Memory B cell (primary cell): ENCODE measurements around the gene ALK.

ENCODE experiments used
- ATAC-seq: fragments of 150-1000 bp; cut with Tn5 transposase; 2 replicates; pipeline ENCODE4 v1.10.0; 2021; ENCODE audit warnings: low read depth, mild to moderate bottlenecking, moderate library complexity
- DNase-seq, 2 donors: peaks; one replicate each; pipeline ENCODE4 v3.0.0; 2022; ENCODE audit warnings: low spot score in 2 of 2
- H3K27ac Mint-ChIP-seq: one replicate; pipeline ENCODE4 v1.8.0; 2022; ENCODE audit warnings: mild to moderate bottlenecking, moderate library complexity, mixed read lengths
- H3K27me3 Mint-ChIP-seq: one replicate; pipeline ENCODE4 v1.8.0; 2022; ENCODE audit warnings: mixed read lengths
- H3K36me3 Mint-ChIP-seq: one replicate; pipeline ENCODE4 v1.8.0; 2022; ENCODE audit warnings: mild to moderate bottlenecking, mixed read lengths
- H3K4me1 Mint-ChIP-seq: one replicate; pipeline ENCODE4 v1.8.0; 2022; ENCODE audit warnings: mixed read lengths
- H3K4me3 Mint-ChIP-seq: one replicate; pipeline ENCODE4 v1.8.0; 2022; ENCODE audit warnings: mild to moderate bottlenecking, moderate library complexity, mixed read lengths
- H3K9me3 Mint-ChIP-seq: one replicate; pipeline ENCODE4 v1.8.0; 2022; ENCODE audit warnings: mixed read lengths

The ALK gene

DNA sequence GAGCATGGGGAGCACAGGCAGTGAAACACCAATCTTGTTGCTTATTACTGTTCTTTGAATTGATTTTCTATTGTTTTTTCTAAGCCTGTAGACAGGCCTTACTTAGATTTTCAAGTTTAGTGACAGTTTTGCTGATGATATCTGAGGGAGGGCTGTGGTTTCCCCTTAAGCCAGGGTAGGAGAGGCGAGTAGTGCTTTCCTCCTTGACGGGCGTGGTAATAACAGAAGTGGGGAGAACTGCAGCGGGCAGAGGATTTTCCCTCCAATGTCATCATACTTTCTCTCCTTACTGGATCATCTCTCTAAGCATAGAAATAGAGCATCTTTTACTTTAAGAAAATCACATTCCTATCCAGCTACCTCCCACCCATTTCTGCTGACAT is 314.4 kb downstream of the ALK start:
- ATAC-seq (no peak), DNase-seq (no peak)
- H3K4me3 Mint-ChIP-seq: no peak overlapping the region
- H3K27ac Mint-ChIP-seq: no peak overlapping the region
- H3K9me3 Mint-ChIP-seq: no peaks in the 10 kb centered on the region
- H3K36me3 Mint-ChIP-seq: no peaks in the 10 kb centered on the region
- H3K4me1 Mint-ChIP-seq: no peaks in the 10 kb centered on the region
- H3K27me3 Mint-ChIP-seq: peaks cover 3% of the 10 kb centered on the region

DNA sequence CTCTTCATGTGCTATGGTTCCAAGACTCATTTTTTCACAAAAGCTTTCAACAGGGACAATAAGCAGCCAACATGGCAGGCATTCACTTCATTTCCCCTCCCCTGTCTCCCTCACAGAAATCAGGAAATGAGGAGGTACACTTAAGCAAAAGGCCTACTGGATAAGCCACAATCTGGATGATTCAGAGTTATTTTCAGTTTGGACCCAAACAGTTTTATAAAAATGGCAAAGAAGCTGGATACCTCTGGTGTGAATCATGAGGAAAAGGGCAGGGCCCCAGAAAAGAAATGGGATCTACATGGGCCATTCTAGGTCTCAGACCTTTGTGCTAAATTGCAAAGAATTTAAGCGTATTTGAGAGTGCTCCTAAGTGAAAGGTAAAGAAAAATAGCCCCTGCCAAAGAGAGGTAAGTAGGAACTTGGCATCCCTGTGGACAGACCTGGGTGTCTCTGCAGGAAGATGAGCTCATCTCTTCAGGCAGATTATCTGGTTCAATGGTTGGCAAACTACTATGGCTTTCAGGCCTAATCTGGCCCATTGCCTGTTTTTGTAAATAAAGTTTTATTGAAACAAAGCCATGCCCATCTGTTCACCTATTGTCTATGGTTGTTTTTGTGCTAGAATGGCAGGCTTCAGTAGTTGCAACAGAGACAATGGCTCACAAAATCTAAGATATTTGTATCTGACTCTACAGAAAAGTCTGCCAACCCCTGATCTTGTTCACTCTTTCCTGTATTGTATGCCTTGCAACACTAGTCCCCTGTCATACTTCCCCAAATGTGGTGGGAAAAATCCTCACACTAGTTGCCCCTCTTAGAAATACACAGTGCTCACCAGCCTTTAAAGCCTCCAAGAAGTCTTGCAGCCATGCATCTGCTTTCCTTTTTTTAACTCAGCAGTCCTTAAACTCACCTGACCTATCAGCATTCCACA is 315.0 kb downstream of the ALK start:
- ATAC-seq (no peak), DNase-seq (no peak)
- peaks cover 3% of the 10 kb centered on the region for H3K27me3 Mint-ChIP-seq
- H3K4me3 Mint-ChIP-seq: no peak overlapping the region
- H3K27ac Mint-ChIP-seq: no peak overlapping the region
- H3K36me3 Mint-ChIP-seq: no peaks in the 10 kb centered on the region
- no peaks in the 10 kb centered on the region for H3K9me3 Mint-ChIP-seq
- no peaks in the 10 kb centered on the region for H3K4me1 Mint-ChIP-seq

DNA sequence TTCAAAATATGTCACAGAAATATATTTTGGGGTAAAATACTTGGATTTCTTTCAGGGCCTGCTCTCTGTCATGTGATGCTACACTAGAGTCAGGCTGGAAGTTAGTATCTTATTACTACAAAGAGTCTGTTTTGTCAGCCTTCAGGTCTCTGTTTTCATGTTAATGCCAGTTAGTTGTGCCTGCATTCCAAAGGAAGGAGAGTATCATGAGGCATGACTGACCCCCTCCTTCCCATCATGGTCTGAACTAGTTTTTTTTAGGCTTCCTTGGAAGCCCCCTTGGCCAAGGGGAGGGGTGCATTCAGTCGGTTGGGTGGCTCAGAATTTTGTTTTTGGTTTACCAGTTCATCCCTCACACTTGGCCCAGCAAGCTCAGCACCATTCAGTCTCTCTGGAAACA is 318.0 kb downstream of the ALK start:
- no peak for ATAC-seq
- Mint-ChIP-seq H3K4me3 (no peak overlapping the region), H3K36me3 (no peaks in the 10 kb centered on the region), H3K27me3 (peaks cover 3% of the 10 kb centered on the region), H3K27ac (no peak overlapping the region), H3K9me3 (no peaks in the 10 kb centered on the region), H3K4me1 (no peaks in the 10 kb centered on the region)
- no peak for DNase-seq

DNA sequence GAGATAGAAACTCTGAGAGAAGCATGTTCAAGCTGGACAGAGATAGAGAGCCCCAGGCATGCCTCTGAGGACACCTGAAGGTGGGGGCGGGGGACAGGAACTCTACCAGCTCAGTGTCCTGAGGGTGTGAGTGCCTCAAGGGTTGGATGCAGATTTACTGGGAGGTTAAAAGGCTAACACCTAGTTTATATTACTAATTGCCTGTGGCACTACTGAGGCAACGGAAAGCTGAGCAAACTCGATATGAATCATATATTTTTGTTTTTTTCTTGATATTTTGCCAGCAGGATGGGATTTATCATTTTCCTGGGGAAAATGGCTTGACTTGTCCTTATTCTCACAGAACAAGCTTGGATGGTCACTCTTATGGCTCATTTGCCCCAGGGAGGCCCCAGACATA is 319.5 kb downstream of the ALK start:
- no peaks in the 10 kb centered on the region for H3K36me3 Mint-ChIP-seq

GRCh38 chr2:29601321-29601720 is 320.1 kb downstream of the ALK start:
- DNase-seq: no peak

More for the DNA sequence above, 319.5 kb downstream of the ALK start:
- Mint-ChIP-seq H3K4me1 (no peaks in the 10 kb centered on the region), H3K27ac (no peak overlapping the region), H3K4me3 (no peak overlapping the region), H3K9me3 (no peaks in the 10 kb centered on the region), H3K27me3 (peaks cover 1% of the 10 kb centered on the region)
- ATAC-seq (no peak), DNase-seq (no peak)

DNA sequence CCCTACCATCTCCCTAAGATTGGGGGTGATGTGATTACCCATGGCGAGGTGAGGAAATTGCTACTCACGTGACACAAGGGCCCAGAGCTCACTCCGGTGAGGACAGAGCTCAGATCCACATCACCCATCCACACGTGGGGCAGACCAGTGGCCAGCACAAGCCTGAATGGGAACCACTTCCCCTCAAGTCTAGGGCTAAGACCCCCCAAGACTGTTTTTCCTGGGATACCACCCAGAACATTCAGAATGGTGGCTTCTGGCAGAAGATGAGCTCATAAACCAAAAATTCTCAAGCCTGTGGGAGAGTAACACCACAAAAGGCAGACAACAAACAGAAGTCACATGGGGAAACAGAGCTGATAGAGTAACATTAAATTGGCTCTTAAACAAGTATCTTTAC is 321.4 kb downstream of the ALK start:
- DNase-seq (no peak), ATAC-seq (no peak)
- Mint-ChIP-seq H3K4me3 (no peak overlapping the region), H3K36me3 (no peaks in the 10 kb centered on the region), H3K4me1 (no peaks in the 10 kb centered on the region), H3K9me3 (no peaks in the 10 kb centered on the region), H3K27me3 (peaks cover 4% of the 10 kb centered on the region), H3K27ac (no peak overlapping the region)

More at GRCh38 chr2:29601321-29601720, 320.1 kb downstream of the ALK start:
- Mint-ChIP-seq H3K27me3 (peaks cover 2% of the 10 kb centered on the region), H3K36me3 (no peaks in the 10 kb centered on the region), H3K27ac (no peak overlapping the region), H3K9me3 (no peaks in the 10 kb centered on the region), H3K4me3 (no peak overlapping the region), H3K4me1 (no peaks in the 10 kb centered on the region)
- no peak for ATAC-seq

DNA sequence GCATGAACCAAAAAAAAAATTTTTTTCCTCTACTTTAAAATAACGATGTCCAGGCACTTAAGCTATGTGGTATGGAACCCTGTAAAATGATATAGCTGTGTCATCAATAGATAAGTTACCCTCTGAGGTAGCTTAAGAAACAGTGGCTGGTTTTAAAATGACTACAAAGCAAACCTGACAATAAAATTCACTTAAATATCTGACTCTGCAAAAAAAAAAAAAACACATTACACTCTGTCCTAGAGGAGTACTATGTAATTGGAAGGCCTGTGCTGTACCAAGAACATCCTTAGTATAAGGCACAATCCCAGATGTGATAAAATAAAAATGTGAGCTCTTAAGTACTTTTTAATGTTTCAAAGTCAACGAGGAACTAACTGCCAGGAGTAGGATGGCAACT is 322.4 kb downstream of the ALK start:
- Mint-ChIP-seq H3K27me3 (peaks cover 3% of the 10 kb centered on the region), H3K4me1 (no peaks in the 10 kb centered on the region), H3K27ac (no peak overlapping the region), H3K4me3 (no peak overlapping the region), H3K9me3 (no peaks in the 10 kb centered on the region), H3K36me3 (no peaks in the 10 kb centered on the region)
- ATAC-seq (no peak), DNase-seq (no peak)

GRCh38 chr2:29597035-29597434 is 324.4 kb downstream of the ALK start:
- Mint-ChIP-seq H3K9me3 (no peaks in the 10 kb centered on the region), H3K27ac (no peak overlapping the region), H3K4me3 (no peak overlapping the region), H3K4me1 (no peaks in the 10 kb centered on the region), H3K27me3 (peaks cover 5% of the 10 kb centered on the region), H3K36me3 (no peaks in the 10 kb centered on the region)
- DNase-seq (no peak), ATAC-seq (no peak)

DNA sequence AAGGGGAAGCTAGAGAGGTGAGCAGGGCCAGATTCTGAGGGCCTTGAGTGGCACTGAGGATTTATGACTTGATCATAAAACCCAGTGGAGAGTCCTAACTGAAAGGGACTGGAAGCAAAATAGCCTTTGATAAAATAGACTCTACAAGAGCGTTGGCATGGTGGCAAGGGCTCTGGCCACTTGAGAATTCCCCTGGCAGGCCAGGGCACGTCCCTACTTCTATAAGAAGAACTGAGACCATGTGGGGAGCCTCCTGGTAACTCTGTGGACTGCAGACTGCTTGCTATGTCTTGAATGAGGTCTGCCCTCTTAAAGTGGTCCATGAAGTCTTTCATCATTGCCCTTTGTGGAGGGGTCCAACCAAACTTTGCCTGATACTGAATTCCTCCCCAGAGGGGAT is 324.8 kb downstream of the ALK start:
- no peaks in the 10 kb centered on the region for H3K9me3 Mint-ChIP-seq
- H3K27ac Mint-ChIP-seq: no peak overlapping the region
- ATAC-seq (no peak), DNase-seq (no peak)
- peaks cover 5% of the 10 kb centered on the region for H3K27me3 Mint-ChIP-seq
- H3K4me3 Mint-ChIP-seq: no peak overlapping the region
- no peaks in the 10 kb centered on the region for H3K4me1 Mint-ChIP-seq
- H3K36me3 Mint-ChIP-seq: no peaks in the 10 kb centered on the region

- Mint-ChIP-seq H3K4me1 (no peaks in the 10 kb centered on the region), H3K9me3 (no peaks in the 10 kb centered on the region), H3K36me3 (no peaks in the 10 kb centered on the region), H3K27me3 (peaks cover 6% of the 10 kb centered on the region), H3K27ac (no peak overlapping the region), H3K4me3 (no peak overlapping the region)
- DNase-seq (no peak), ATAC-seq (no peak)
Observed at GRCh38 chr2:29591600-29591999, 329.8 kb downstream of the ALK start.

GRCh38 chr2:29590211-29590610 is 331.2 kb downstream of the ALK start:
- Mint-ChIP-seq H3K36me3 (no peaks in the 10 kb centered on the region), H3K4me3 (no peak overlapping the region), H3K4me1 (no peaks in the 10 kb centered on the region), H3K27me3 (peaks cover 3% of the 10 kb centered on the region), H3K27ac (no peak overlapping the region), H3K9me3 (no peaks in the 10 kb centered on the region)
- no peak for DNase-seq
- ATAC-seq: no peak

DNA sequence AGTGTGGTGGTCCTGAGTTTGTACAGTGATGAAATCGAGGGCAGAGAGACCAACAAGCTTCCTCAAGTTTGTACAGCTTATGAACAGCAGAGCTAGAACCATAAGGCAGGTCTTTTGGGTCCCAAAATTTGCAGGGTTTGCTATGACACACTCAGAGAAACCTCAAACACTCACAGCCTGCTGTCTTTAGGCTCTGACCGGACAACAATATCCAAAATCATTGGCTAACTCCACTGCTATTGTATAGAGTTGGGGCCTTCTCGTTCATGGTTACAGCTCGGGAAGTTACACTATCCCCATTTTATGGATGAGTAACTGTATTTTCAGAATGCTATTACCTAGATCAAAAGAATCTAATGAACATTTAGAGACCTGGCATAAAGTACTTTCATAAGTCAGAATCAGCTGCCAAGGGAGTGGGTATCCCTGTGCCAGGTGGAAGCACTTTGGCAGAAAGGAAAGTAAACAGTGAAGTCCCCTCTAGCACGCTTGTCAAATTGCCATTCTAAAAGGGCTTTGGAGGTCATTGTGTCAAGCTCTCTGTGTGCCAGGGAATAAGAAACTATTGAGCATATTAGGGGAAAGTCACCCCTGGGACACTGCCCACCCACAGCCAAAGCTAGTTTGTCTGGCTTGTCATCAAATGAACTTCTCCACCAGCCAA is 331.8 kb downstream of the ALK start:
- Mint-ChIP-seq H3K4me3 (no peak overlapping the region), H3K36me3 (no peaks in the 10 kb centered on the region), H3K27me3 (peaks cover 3% of the 10 kb centered on the region), H3K9me3 (no peaks in the 10 kb centered on the region), H3K27ac (no peak overlapping the region), H3K4me1 (no peaks in the 10 kb centered on the region)
- ATAC-seq (no peak), DNase-seq (no peak)

DNA sequence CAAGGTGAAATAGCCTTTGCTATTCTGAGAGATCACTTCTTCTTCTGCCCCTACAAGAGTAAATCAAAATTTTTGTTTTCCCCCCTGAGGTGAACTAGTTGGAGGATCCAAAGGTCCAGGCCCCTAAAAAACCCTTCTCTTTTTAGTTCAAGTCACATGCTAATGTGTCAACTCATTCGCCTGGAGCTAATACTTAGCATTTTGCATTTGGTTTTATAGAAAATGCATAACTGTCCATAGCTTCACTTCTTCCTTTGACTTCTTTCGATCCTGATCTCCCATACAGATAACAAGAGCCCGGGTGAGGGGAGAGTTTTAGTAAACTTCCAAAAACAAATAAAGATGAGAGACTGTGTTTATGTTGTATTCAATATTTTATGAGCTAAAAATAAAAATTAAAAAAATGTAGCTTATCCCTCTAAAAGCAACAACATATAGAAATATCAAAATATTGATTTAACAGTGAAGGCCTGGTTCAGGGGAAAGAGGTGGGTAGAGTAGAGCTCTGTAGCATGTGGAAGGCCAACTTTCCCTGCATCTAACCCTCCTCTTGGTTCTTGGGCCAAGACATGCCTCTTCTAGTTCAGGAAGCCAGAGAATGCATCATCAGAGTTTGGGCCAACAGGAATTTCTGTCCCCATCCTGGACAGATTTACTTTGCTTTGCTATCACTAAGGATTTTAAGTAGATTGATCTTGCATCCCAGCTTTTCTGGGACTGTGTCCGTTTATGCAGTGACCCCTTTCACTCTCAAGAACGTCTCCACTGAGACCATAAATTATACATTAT is 333.8 kb downstream of the ALK start:
- H3K4me3 Mint-ChIP-seq: no peak overlapping the region
- no peaks in the 10 kb centered on the region for H3K36me3 Mint-ChIP-seq
- H3K27ac Mint-ChIP-seq: no peak overlapping the region
- no peak for DNase-seq
- no peaks in the 10 kb centered on the region for H3K4me1 Mint-ChIP-seq
- no peak for ATAC-seq
- H3K9me3 Mint-ChIP-seq: no peaks in the 10 kb centered on the region
- peaks cover 4% of the 10 kb centered on the region for H3K27me3 Mint-ChIP-seq

GRCh38 chr2:29586919-29587318 is 334.5 kb downstream of the ALK start:
- H3K4me3 Mint-ChIP-seq: no peak overlapping the region
- no peak overlapping the region for H3K27ac Mint-ChIP-seq
- H3K9me3 Mint-ChIP-seq: no peaks in the 10 kb centered on the region
- ATAC-seq (no peak), DNase-seq (no peak)
- H3K36me3 Mint-ChIP-seq: no peaks in the 10 kb centered on the region
- peaks cover 3% of the 10 kb centered on the region for H3K27me3 Mint-ChIP-seq
- peaks cover 2% of the 10 kb centered on the region for H3K4me1 Mint-ChIP-seq
